ENCODE measurements around the gene BCL2L13.
A peak's percentile ranks its signal among the peaks of the same experiment; 100 is the strongest.

BCL2L13 gene

DNA sequence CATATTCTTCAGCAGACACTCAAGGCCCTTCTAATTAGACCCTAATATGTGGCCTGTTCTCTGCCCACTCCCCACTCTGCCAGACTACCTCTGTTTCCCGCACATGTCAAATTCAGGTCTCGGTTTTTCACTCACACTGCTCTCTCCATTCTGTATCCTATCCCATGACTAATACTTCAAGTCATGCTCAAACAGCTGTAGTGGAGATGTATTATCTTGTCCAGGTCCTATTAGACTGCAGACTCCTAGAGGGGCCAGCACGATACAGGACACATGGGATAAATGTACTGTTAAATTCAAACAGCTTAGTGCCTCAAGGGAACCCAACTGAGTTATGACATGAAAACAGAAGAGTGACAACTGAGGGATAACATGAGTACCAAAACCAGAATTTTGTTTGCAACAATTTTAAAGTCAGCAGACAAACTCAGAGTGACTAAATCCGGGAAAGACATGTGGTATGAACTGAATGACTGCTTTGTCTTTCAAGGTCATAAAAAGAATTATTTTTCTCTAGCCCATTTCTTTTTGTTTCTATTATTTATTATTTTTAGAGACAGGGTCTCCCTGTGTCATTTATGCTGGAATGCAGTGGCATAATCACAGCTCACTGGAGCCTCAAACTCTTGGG is 30.6 kb upstream of the BCL2L13 start:
- Histone ChIP-seq H3K27me3 (ENCODE audit: control insufficient read depth in 1 of 2, insufficient read depth in 2 of 2, low read length in 2 of 2) (no peaks in the 10 kb centered on the region), H3K27ac (ENCODE audit: low read depth, low read length) (no peak overlapping the region), H3K4me3 (ENCODE audit: low read depth in 1 of 2, low read length in 2 of 2) (no peak overlapping the region), H3K4me1 (ENCODE audit: control insufficient read depth in 1 of 2, insufficient read depth in 2 of 2, low read length in 2 of 2) (no peaks in the 10 kb centered on the region), H3K9ac (ENCODE audit: low read depth in 1 of 2, low read length in 2 of 2) (no peak overlapping the region), H3K36me3 (ENCODE audit: control insufficient read depth in 1 of 2, insufficient read depth in 2 of 2, low read length in 2 of 2) (peaks cover 22 to 61% of the 10 kb centered on the region in 2 donors), H3K9me3 (ENCODE audit: control insufficient read depth in 1 of 2, low read length in 2 of 2) (no peaks in the 10 kb centered on the region)

DNA sequence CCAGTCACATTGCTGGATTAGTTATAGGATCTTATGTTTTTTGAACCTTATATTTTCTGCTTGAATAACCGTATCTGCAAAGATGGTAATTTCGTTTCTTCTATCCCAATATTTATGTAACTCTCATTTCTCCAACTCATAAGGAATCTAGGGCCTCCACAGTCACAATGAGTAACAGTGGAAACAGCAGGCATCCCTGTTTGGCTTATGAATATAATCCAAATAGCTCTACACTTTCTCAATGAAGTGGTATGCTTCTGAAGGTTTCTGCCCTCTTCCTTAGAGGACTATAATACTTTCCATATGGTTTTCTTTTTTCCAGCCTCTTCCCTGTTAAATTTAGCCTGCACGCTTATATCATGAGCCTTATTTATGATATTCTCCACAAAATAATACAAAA is 26.5 kb upstream of the BCL2L13 start:
- Histone ChIP-seq H3K27ac (ENCODE audit: low read depth, low read length) (no peak overlapping the region), H3K36me3 (ENCODE audit: control insufficient read depth in 1 of 2, insufficient read depth in 2 of 2, low read length in 2 of 2) (peaks cover 17 to 48% of the 10 kb centered on the region in 2 donors), H3K9ac (ENCODE audit: low read depth in 1 of 2, low read length in 2 of 2) (no peak overlapping the region), H3K27me3 (ENCODE audit: control insufficient read depth in 1 of 2, insufficient read depth in 2 of 2, low read length in 2 of 2) (no peaks in the 10 kb centered on the region), H3K9me3 (ENCODE audit: control insufficient read depth in 1 of 2, low read length in 2 of 2) (no peaks in the 10 kb centered on the region), H3K4me3 (ENCODE audit: low read depth in 1 of 2, low read length in 2 of 2) (no peak overlapping the region), H3K4me1 (ENCODE audit: control insufficient read depth in 1 of 2, insufficient read depth in 2 of 2, low read length in 2 of 2) (no peaks in the 10 kb centered on the region)

DNA sequence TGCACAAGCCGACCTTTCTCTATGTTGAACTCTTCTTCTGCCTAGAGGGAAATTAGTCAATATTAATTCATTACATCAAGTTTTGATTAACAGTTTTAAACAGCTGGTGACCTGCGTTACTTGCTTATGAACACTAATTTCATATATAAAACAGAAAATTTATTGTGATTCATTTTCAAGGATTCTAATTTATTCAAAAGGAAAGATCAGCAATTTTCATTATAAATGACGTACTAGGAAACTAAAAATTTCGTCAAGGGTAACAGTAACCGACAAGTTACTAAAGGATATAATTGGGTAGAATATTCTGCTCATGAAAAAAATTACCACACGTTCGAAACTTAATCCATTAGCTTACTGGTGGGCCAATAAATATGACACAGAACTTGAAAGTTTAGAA is 25.3 kb upstream of the BCL2L13 start:
- Histone ChIP-seq H3K9ac (ENCODE audit: low read depth in 1 of 2, low read length in 2 of 2) (no peak overlapping the region), H3K36me3 (ENCODE audit: control insufficient read depth in 1 of 2, insufficient read depth in 2 of 2, low read length in 2 of 2) (peaks cover 14 to 48% of the 10 kb centered on the region in 2 donors), H3K4me1 (ENCODE audit: control insufficient read depth in 1 of 2, insufficient read depth in 2 of 2, low read length in 2 of 2) (no peaks in the 10 kb centered on the region), H3K27ac (ENCODE audit: low read depth, low read length) (no peak overlapping the region), H3K9me3 (ENCODE audit: control insufficient read depth in 1 of 2, low read length in 2 of 2) (no peaks in the 10 kb centered on the region), H3K27me3 (ENCODE audit: control insufficient read depth in 1 of 2, insufficient read depth in 2 of 2, low read length in 2 of 2) (no peaks in the 10 kb centered on the region), H3K4me3 (ENCODE audit: low read depth in 1 of 2, low read length in 2 of 2) (no peak overlapping the region)

DNA sequence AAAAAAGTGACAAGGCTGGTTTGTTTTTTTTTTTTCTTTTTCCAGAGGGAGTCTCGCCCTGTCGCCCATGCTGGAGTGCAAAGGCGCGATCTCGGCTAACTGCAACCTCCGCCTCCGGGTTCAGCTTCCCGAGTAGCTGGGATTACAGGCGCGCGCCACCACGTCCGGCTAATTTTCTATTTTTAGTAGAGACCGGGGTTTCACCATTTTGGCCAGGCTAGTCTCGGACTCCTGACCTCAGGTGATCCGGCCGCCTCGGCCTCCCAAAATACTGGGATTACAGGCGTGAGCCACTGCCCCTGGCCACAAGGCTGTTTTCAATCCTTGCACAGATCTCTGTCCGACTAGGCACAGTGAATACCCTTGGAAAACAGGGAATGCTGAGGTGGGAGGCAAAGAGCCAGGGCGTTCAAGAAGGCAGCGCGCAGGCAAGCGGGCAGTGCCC is 10.6 kb upstream of the BCL2L13 start:
- peak overlapping the region; percentile 98 to 99 for H3K9ac ChIP-seq (ENCODE audit: low read depth in 1 of 2, low read length in 2 of 2)
- peaks cover 0 to 15% of the 10 kb centered on the region in 2 donors for H3K36me3 ChIP-seq (ENCODE audit: control insufficient read depth in 1 of 2, insufficient read depth in 2 of 2, low read length in 2 of 2)
- H3K9me3 ChIP-seq (ENCODE audit: control insufficient read depth in 1 of 2, low read length in 2 of 2) = no peaks in the 10 kb centered on the region
- peak overlapping the region; percentile 86 for H3K27ac ChIP-seq (ENCODE audit: low read depth, low read length)
- peak overlapping the region; percentile 98 to 100 for H3K4me3 ChIP-seq (ENCODE audit: low read depth in 1 of 2, low read length in 2 of 2)
- peaks cover 7 to 10% of the 10 kb centered on the region in 2 donors for H3K4me1 ChIP-seq (ENCODE audit: control insufficient read depth in 1 of 2, insufficient read depth in 2 of 2, low read length in 2 of 2)
- no peaks in the 10 kb centered on the region for H3K27me3 ChIP-seq (ENCODE audit: control insufficient read depth in 1 of 2, insufficient read depth in 2 of 2, low read length in 2 of 2)

DNA sequence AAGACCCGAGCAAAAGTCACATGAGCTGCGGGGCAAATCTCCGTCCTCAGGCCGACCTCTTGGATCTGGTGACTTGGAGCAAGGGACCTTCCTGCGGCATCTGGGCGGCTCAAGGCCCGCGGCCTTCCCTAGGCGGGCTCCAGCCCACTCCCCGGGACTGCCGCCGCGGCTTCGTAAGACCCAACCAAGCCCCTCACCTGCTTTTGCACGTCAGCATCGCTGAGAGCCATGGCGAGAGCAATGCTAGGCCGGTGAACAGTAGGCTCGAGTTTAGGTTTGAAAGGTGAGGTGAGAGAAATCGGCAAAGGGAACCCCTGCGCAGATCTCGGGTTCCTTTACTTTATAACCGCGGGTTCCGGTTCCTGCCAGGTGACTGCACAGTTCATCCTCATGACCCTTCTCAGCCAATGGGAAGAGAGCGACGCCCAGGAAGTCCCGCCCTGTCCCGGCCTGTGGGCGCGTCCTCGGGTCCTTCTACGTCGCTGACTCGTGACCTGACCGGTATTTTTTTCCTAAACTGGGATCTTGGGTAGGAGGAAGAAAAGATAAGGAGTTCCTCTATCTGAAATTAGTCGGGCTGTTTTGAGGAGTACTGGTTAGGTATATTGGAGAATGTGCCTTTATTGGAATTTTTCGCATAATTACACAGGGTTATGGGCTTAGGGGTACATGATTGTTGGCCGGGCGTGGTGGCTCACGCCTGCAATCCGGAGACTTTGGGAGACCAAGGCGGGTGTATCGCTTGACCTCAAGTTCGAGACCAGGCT is 10.0 kb upstream of the BCL2L13 start, which contains the start of gene ATP6V1E1:
Gene ATP6V1E1, minus strand, starts transcription at position 344 of the 767 bp plus-strand sequence. Its CDS starts 114 bp downstream, at position 230.
- Histone ChIP-seq H3K4me1 (ENCODE audit: control insufficient read depth in 1 of 2, insufficient read depth in 2 of 2, low read length in 2 of 2) (peaks cover 7 to 10% of the 10 kb centered on the region in 2 donors), H3K27me3 (ENCODE audit: control insufficient read depth in 1 of 2, insufficient read depth in 2 of 2, low read length in 2 of 2) (no peaks in the 10 kb centered on the region), H3K9ac (ENCODE audit: low read depth in 1 of 2, low read length in 2 of 2) (peak within 1 kb of the TSS; percentile 98 to 99), H3K9me3 (ENCODE audit: control insufficient read depth in 1 of 2, low read length in 2 of 2) (no peaks in the 10 kb centered on the region), H3K4me3 (ENCODE audit: low read depth in 1 of 2, low read length in 2 of 2) (peak within 1 kb of the TSS; percentile 98 to 100), H3K27ac (ENCODE audit: low read depth, low read length) (peak within 1 kb of the TSS; percentile 87), H3K36me3 (ENCODE audit: control insufficient read depth in 1 of 2, insufficient read depth in 2 of 2, low read length in 2 of 2) (peaks cover 0 to 9% of the 10 kb centered on the region in 2 donors)

- H3K9me3 ChIP-seq (ENCODE audit: control insufficient read depth in 1 of 2, low read length in 2 of 2) = no peaks in the 10 kb centered on the region
- peaks cover 0 to 6% of the 10 kb centered on the region in 2 donors for H3K36me3 ChIP-seq (ENCODE audit: control insufficient read depth in 1 of 2, insufficient read depth in 2 of 2, low read length in 2 of 2)
- peak overlapping the region; percentile 98 to 99 for H3K9ac ChIP-seq (ENCODE audit: low read depth in 1 of 2, low read length in 2 of 2)
- H3K4me1 ChIP-seq (ENCODE audit: control insufficient read depth in 1 of 2, insufficient read depth in 2 of 2, low read length in 2 of 2) = peaks cover 7 to 10% of the 10 kb centered on the region in 2 donors
- no peaks in the 10 kb centered on the region for H3K27me3 ChIP-seq (ENCODE audit: control insufficient read depth in 1 of 2, insufficient read depth in 2 of 2, low read length in 2 of 2)
- peak overlapping the region; percentile 87 for H3K27ac ChIP-seq (ENCODE audit: low read depth, low read length)
- H3K4me3 ChIP-seq (ENCODE audit: low read depth in 1 of 2, low read length in 2 of 2) = peak overlapping the region; percentile 98 to 100
Measured at GRCh38 chr22:17629173-17629489, 9.4 kb upstream of the BCL2L13 start.

DNA sequence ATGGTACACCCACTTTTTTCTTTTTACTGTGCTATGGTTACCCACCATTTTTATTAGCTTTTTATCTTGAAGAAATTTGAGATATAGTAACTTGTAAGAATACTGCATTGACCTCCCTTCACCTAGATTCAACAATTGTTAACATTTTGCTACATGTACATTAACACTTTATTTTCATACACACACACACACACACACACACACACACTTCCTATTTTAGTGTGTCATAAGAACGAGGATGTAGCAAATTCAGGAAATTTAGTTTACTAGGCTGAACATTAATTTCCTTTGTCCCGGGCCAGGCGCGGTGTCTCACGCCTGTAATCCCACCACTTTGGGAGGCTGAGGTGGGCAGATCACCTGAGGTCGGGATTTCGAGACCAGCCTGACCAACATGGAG is 8.9 kb upstream of the BCL2L13 start:
- Histone ChIP-seq H3K36me3 (ENCODE audit: control insufficient read depth in 1 of 2, insufficient read depth in 2 of 2, low read length in 2 of 2) (peaks cover 0 to 6% of the 10 kb centered on the region in 2 donors), H3K4me1 (ENCODE audit: control insufficient read depth in 1 of 2, insufficient read depth in 2 of 2, low read length in 2 of 2) (peaks cover 7 to 10% of the 10 kb centered on the region in 2 donors), H3K27me3 (ENCODE audit: control insufficient read depth in 1 of 2, insufficient read depth in 2 of 2, low read length in 2 of 2) (no peaks in the 10 kb centered on the region), H3K9ac (ENCODE audit: low read depth in 1 of 2, low read length in 2 of 2) (peak overlapping the region in 1 of 2 donors; percentile 99), H3K4me3 (ENCODE audit: low read depth in 1 of 2, low read length in 2 of 2) (peak overlapping the region in 1 of 2 donors; percentile 98), H3K9me3 (ENCODE audit: control insufficient read depth in 1 of 2, low read length in 2 of 2) (no peaks in the 10 kb centered on the region), H3K27ac (ENCODE audit: low read depth, low read length) (no peak overlapping the region)

- Histone ChIP-seq H3K9me3 (ENCODE audit: control insufficient read depth in 1 of 2, low read length in 2 of 2) (no peaks in the 10 kb centered on the region), H3K27me3 (ENCODE audit: control insufficient read depth in 1 of 2, insufficient read depth in 2 of 2, low read length in 2 of 2) (no peaks in the 10 kb centered on the region), H3K4me1 (ENCODE audit: control insufficient read depth in 1 of 2, insufficient read depth in 2 of 2, low read length in 2 of 2) (peaks cover 7 to 10% of the 10 kb centered on the region in 2 donors), H3K9ac (ENCODE audit: low read depth in 1 of 2, low read length in 2 of 2) (no peak overlapping the region), H3K4me3 (ENCODE audit: low read depth in 1 of 2, low read length in 2 of 2) (no peak overlapping the region), H3K36me3 (ENCODE audit: control insufficient read depth in 1 of 2, insufficient read depth in 2 of 2, low read length in 2 of 2) (no peaks in the 10 kb centered on the region), H3K27ac (ENCODE audit: low read depth, low read length) (no peak overlapping the region)
Measured at GRCh38 chr22:17631076-17631565, 7.4 kb upstream of the BCL2L13 start.

- Histone ChIP-seq H3K27ac (ENCODE audit: low read depth, low read length) (no peak overlapping the region), H3K4me3 (ENCODE audit: low read depth in 1 of 2, low read length in 2 of 2) (no peak overlapping the region), H3K36me3 (ENCODE audit: control insufficient read depth in 1 of 2, insufficient read depth in 2 of 2, low read length in 2 of 2) (no peaks in the 10 kb centered on the region), H3K9me3 (ENCODE audit: control insufficient read depth in 1 of 2, low read length in 2 of 2) (no peaks in the 10 kb centered on the region), H3K4me1 (ENCODE audit: control insufficient read depth in 1 of 2, insufficient read depth in 2 of 2, low read length in 2 of 2) (peaks cover 10 to 13% of the 10 kb centered on the region in 2 donors), H3K27me3 (ENCODE audit: control insufficient read depth in 1 of 2, insufficient read depth in 2 of 2, low read length in 2 of 2) (no peaks in the 10 kb centered on the region), H3K9ac (ENCODE audit: low read depth in 1 of 2, low read length in 2 of 2) (no peak overlapping the region)
Measured at GRCh38 chr22:17633217-17633997, 5.2 kb upstream of the BCL2L13 start.

GRCh38 chr22:17633998-17634323 is 4.6 kb upstream of the BCL2L13 start:
- Histone ChIP-seq H3K9ac (ENCODE audit: low read depth in 1 of 2, low read length in 2 of 2) (no peak overlapping the region), H3K27ac (ENCODE audit: low read depth, low read length) (no peak overlapping the region), H3K4me3 (ENCODE audit: low read depth in 1 of 2, low read length in 2 of 2) (no peak overlapping the region), H3K27me3 (ENCODE audit: control insufficient read depth in 1 of 2, insufficient read depth in 2 of 2, low read length in 2 of 2) (no peaks in the 10 kb centered on the region), H3K36me3 (ENCODE audit: control insufficient read depth in 1 of 2, insufficient read depth in 2 of 2, low read length in 2 of 2) (no peaks in the 10 kb centered on the region), H3K9me3 (ENCODE audit: control insufficient read depth in 1 of 2, low read length in 2 of 2) (no peaks in the 10 kb centered on the region), H3K4me1 (ENCODE audit: control insufficient read depth in 1 of 2, insufficient read depth in 2 of 2, low read length in 2 of 2) (peaks cover 10 to 13% of the 10 kb centered on the region in 2 donors)

All from duodenal mucosa (tissue), 2 donors.